PC-3 (cell line): Measurements from ENCODE around the gene PLAAT1. TPM values are rescaled to one million over a fixed set of nuclear protein-coding genes. Genes with fewer than 3 reads are reported as not detected.
A peak's percentile ranks its signal among the peaks of the same experiment; 100 is the strongest.

ENCODE experiments used
- ATAC-seq: fragments of 200-7000 bp; cut with Tn5 transposase; 2 replicates; pipeline ENCODE4 v1.9.1; 2020; ENCODE audit warnings: mild to moderate bottlenecking, moderate library complexity
- BruUV-seq: library from RNA; stranded (reverse); fragments of 400-500 nt; replicated peaks from 2 replicates; lab custom pipeline; 2021; lab: Mats Ljungman, UMichigan
- CTCF ChIA-PET: fragments of 300-600 bp; sonication (Branson Sonifier 250); formaldehyde crosslinking; loops from one replicate; lab custom pipeline; 2022; ENCODE audit warnings: antibody characterized with exemption; lab: Charles Lee
- POLR2A ChIA-PET: fragments of 300-600 bp; sonication (Branson Sonifier 250); formaldehyde crosslinking; loops from one replicate; lab custom pipeline; 2022; ENCODE audit warnings: antibody characterized with exemption; ENCODE audit not compliant: unreplicated experiment; lab: Charles Lee
- DNase-seq: peaks from one replicate; pipeline ENCODE4 v3.0.0-alpha.2; 2015
- H2AFZ ChIP-seq: fragments of 300-600 bp; sonication (generic); 2 replicates; pipeline ENCODE4 v1.6.0; 2016; ENCODE audit warnings: antibody characterized with exemption, low read length
- H3F3A ChIP-seq: fragments of 300-600 bp; sonication (generic); one replicate; pipeline ENCODE4 v1.6.0; 2017; ENCODE audit warnings: antibody characterized with exemption, low read length, control low read depth, mild to moderate bottlenecking; ENCODE audit not compliant: unreplicated experiment
- H3K27ac ChIP-seq: fragments of 300-600 bp; sonication (generic); 2 replicates; pipeline ENCODE4 v1.5.1; 2016; ENCODE audit warnings: mild to moderate bottlenecking, low read length
- H3K27me3 ChIP-seq: fragments of 300-600 bp; sonication (generic); 2 replicates; pipeline ENCODE4 v1.6.1; 2016; ENCODE audit warnings: low read length, mixed read lengths
- H3K36me3 ChIP-seq: fragments of 300-600 bp; sonication (generic); 2 replicates; pipeline ENCODE4 v1.6.1; 2016; ENCODE audit warnings: low read depth, mixed run types, low read length, mixed read lengths
- H3K4me1 ChIP-seq: fragments of 300-600 bp; sonication (generic); 2 replicates; pipeline ENCODE4 v1.5.1; 2016; ENCODE audit warnings: low read length; ENCODE audit not compliant: insufficient read depth
- H3K4me2 ChIP-seq: fragments of 300-600 bp; sonication (generic); 2 replicates; pipeline ENCODE4 v1.6.0; 2016; ENCODE audit warnings: low read length
- H3K4me3 ChIP-seq: fragments of 300-600 bp; sonication (generic); 2 replicates; pipeline ENCODE4 v1.5.1; 2016; ENCODE audit warnings: mild to moderate bottlenecking, low read length, mixed read lengths
- H3K79me2 ChIP-seq: fragments of 300-600 bp; sonication (generic); 2 replicates; pipeline ENCODE4 v1.6.1; 2017; ENCODE audit warnings: low read length, mixed read lengths
- H3K9ac ChIP-seq: fragments of 300-600 bp; sonication (generic); 2 replicates; pipeline ENCODE4 v1.6.0; 2016; ENCODE audit warnings: mild to moderate bottlenecking, low read length
- H3K9me2 ChIP-seq: fragments of 300-600 bp; sonication (generic); replicated peaks from 2 replicates; pipeline ENCODE4 v1.6.1; 2016; ENCODE audit warnings: mixed run types, low read length, mixed read lengths
- H3K9me3 ChIP-seq: fragments of 300-600 bp; sonication (generic); 2 replicates; pipeline ENCODE4 v1.6.1; 2016; ENCODE audit warnings: low read length, mixed read lengths
- H4K20me1 ChIP-seq: fragments of 300-600 bp; sonication (generic); 2 replicates; pipeline ENCODE4 v1.6.1; 2016; ENCODE audit warnings: low read length, mixed read lengths
- EZH2 ChIP-seq: fragments of 300-600 bp; sonication (generic); IDR thresholded peaks from one replicate; pipeline ENCODE4 v1.6.1; 2017; ENCODE audit warnings: antibody characterized with exemption, mild to moderate bottlenecking, low read length; ENCODE audit not compliant: unreplicated experiment
- EZH2phosphoT487 ChIP-seq: fragments of 300-600 bp; sonication (generic); IDR thresholded peaks from 2 replicates; pipeline ENCODE4 v1.6.1; 2018; ENCODE audit warnings: mild to moderate bottlenecking, antibody characterized with exemption, low read length, borderline replicate concordance
- intact Hi-C: fragments of 100-400 bp; cut with micrococcal nuclease; formaldehyde crosslinking; loops from 2 replicates; pipeline ENCODE4 v1.9.0; 2023
- total RNA-seq: library from RNA; depleted of rRNA; stranded (reverse); fragments of >200 nt; gene quantifications from 2 replicates; pipeline ENCODE4 v1.2.3, GENCODE V29; 2014
- TF ChIP-seq, protein P1 (sequence below): fragments of 300-600 bp; sonication (generic); conservative IDR thresholded peaks from 2 replicates; pipeline ENCODE4 v1.5.1; 2017; ENCODE audit warnings: antibody characterized with exemption, low read depth, mild to moderate bottlenecking, low read length

PLAAT1 gene
- total RNA-seq, 1 experiment from 2014 or later, result not detected

DNA sequence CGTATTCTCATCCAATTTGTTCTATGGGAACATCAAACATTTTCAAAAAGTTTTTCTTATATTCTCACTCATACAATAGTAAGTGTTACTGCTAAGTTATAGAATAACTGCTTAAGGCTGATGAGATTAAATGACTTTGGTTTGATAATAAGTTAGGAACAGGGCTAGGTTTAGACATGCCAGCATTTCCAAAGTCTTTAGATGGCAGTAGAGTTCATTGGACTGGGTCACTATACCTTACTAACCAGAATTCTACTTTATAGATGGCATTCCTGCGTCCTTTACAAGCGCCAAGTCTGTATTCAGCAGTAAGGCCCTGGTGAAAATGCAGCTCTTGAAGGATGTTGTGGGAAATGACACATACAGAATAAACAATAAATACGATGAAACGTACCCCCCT, 21.7 kb downstream of the PLAAT1 start:
- TF ChIP-seq, protein P1, sequence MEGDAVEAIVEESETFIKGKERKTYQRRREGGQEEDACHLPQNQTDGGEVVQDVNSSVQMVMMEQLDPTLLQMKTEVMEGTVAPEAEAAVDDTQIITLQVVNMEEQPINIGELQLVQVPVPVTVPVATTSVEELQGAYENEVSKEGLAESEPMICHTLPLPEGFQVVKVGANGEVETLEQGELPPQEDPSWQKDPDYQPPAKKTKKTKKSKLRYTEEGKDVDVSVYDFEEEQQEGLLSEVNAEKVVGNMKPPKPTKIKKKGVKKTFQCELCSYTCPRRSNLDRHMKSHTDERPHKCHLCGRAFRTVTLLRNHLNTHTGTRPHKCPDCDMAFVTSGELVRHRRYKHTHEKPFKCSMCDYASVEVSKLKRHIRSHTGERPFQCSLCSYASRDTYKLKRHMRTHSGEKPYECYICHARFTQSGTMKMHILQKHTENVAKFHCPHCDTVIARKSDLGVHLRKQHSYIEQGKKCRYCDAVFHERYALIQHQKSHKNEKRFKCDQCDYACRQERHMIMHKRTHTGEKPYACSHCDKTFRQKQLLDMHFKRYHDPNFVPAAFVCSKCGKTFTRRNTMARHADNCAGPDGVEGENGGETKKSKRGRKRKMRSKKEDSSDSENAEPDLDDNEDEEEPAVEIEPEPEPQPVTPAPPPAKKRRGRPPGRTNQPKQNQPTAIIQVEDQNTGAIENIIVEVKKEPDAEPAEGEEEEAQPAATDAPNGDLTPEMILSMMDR, result peak; percentile 37; the same call in 1 of the 2 replicates
- TF ChIP-seq EZH2phosphoT487 (no peak), EZH2 (no peak)
- ChIA-PET POLR2A (no interaction called here), CTCF (no interaction called here)
- Histone ChIP-seq H3K4me2 (no peak overlapping the region), H3K27me3 (no peaks in the 10 kb centered on the region; the same call in 1 of the 2 replicates), H3K36me3 (no peaks in the 10 kb centered on the region), H3F3A (no peaks in the 10 kb centered on the region), H3K9me2 (no peaks in the 10 kb centered on the region), H3K27ac (no peak overlapping the region), H3K9me3 (no peaks in the 10 kb centered on the region), H3K79me2 (no peaks in the 10 kb centered on the region), H4K20me1 (no peaks in the 10 kb centered on the region), H3K4me3 (no peak overlapping the region), H3K9ac (no peak overlapping the region), H2AFZ (no peak overlapping the region), H3K4me1 (no peaks in the 10 kb centered on the region)
- intact Hi-C loops, result no loop called here
- no TSS peak for BruUV-seq
- DNase-seq (no peak), ATAC-seq (peak; percentile 57)

DNA sequence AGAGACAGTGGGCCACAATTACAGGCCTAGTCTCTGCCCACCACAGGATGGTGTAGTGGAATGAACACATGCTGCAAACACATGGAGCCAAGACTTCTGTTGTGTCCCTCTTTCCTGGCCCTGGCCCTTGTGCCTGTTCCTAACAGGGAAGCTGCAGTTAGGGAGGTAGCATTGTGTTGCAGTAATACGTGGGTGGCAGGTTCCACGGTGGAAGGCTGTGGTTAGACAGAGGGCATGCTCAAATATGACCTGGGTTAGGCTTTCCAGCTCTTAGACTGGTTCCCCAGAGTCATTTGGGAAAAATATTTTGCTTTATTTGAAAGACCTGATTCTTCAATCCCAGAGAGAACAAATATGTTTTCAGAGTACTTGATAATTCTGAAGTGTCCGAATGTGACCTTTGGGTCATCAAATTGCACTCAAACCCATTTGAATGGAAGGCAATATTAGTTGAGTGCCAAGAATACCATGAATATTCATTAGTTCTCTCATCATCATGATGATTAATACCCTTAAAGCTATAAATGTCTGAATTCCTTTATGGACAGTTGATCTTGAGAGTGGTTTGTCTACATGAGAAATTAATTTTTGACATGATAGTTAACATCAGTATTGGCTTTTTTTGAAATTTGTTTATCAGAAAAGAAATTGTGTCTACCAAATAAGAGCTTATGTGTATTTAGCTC, 28.5 kb downstream of the PLAAT1 start:
- no peak overlapping the region for H3K4me2 ChIP-seq
- H3K27ac ChIP-seq, result no peak overlapping the region
- intact Hi-C loops, result no loop called here
- H3K27me3 ChIP-seq, result peaks cover 15% of the 10 kb centered on the region
- POLR2A ChIA-PET, result no interaction called here
- ATAC-seq, result no peak
- no peaks in the 10 kb centered on the region for H4K20me1 ChIP-seq
- TF ChIP-seq EZH2 (no peak), EZH2phosphoT487 (no peak)
- TF ChIP-seq, protein P1, result no peak
- no peak overlapping the region for H2AFZ ChIP-seq
- no peaks in the 10 kb centered on the region for H3K9me2 ChIP-seq
- H3K9ac ChIP-seq, result no peak overlapping the region
- H3K9me3 ChIP-seq, result no peaks in the 10 kb centered on the region
- no peak overlapping the region for H3K4me3 ChIP-seq
- H3K36me3 ChIP-seq, result no peaks in the 10 kb centered on the region
- BruUV-seq, result no TSS peak
- H3F3A ChIP-seq, result no peaks in the 10 kb centered on the region
- CTCF ChIA-PET, result no interaction called here
- H3K4me1 ChIP-seq, result no peaks in the 10 kb centered on the region
- no peaks in the 10 kb centered on the region for H3K79me2 ChIP-seq
- DNase-seq, result no peak

DNA sequence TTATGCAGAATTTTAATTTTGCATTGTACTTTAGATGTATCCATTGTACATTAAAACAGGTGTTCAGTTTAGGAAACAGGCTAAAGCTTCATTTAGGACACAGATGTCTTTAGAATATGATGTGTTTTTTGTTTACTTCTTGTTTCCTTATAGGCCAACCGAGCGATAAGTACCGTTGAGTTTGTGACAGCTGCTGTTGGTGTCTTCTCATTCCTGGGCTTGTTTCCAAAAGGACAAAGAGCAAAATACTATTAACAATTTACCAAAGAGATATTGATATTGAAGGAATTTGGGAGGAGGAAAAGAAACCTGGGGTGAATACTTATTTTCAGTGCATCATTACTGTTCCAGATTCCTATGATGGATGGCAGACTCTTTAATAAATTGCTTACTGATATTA, 29.4 kb downstream of the PLAAT1 start:
- intact Hi-C loops, result no loop called here
- H3K4me2 ChIP-seq, result no peak overlapping the region
- H3K9me2 ChIP-seq, result no peaks in the 10 kb centered on the region
- H4K20me1 ChIP-seq, result no peaks in the 10 kb centered on the region
- H3F3A ChIP-seq, result no peaks in the 10 kb centered on the region
- no peak overlapping the region for H3K27ac ChIP-seq
- no peaks in the 10 kb centered on the region for H3K36me3 ChIP-seq
- POLR2A ChIA-PET, result no interaction called here
- DNase-seq (no peak), ATAC-seq (no peak)
- no peaks in the 10 kb centered on the region for H3K4me1 ChIP-seq
- CTCF ChIA-PET, result no interaction called here
- no peak overlapping the region for H3K4me3 ChIP-seq
- H3K9me3 ChIP-seq, result no peaks in the 10 kb centered on the region
- H3K27me3 ChIP-seq, result peaks cover 24% of the 10 kb centered on the region
- H3K79me2 ChIP-seq, result no peaks in the 10 kb centered on the region
- no peak overlapping the region for H3K9ac ChIP-seq
- BruUV-seq, result no TSS peak
- TF ChIP-seq, protein P1, result no peak
- TF ChIP-seq EZH2phosphoT487 (no peak), EZH2 (no peak)
- H2AFZ ChIP-seq, result no peak overlapping the region
